ENCODE results near the gene GARIN5B.

The GARIN5B gene

GRCh38 chr19:55389386-55390317 is 26.6 kb upstream of the GARIN5B start:
- DNase-seq (ENCODE audit: low read depth in 2 of 2, low spot score in 1 of 2), result no peak

GRCh38 chr19:55387736-55388497 is 24.9 kb upstream of the GARIN5B start:
- DNase-seq (ENCODE audit: low read depth in 2 of 2, low spot score in 1 of 2), result no peak

GRCh38 chr19:55386493-55386971 is 23.5 kb upstream of the GARIN5B start:
- DNase-seq (ENCODE audit: low read depth in 2 of 2, low spot score in 1 of 2), result no peak

- DNase-seq (ENCODE audit: low read depth in 2 of 2, low spot score in 1 of 2), result peak; percentile 94 to 96
Measured at GRCh38 chr19:55385724-55386492, 22.8 kb upstream of the GARIN5B start, which contains the start of gene RPL28. Gene RPL28, plus strand, starts transcription at chr19:55385932. Its CDS starts 426 bp downstream, at chr19:55386358.

- DNase-seq (ENCODE audit: low read depth in 2 of 2, low spot score in 1 of 2), result peak; percentile 80 to 88
Measured at GRCh38 chr19:55384920-55385723, 22.1 kb upstream of the GARIN5B start.

- no peak for DNase-seq (ENCODE audit: low read depth in 2 of 2, low spot score in 1 of 2)
Measured at GRCh38 chr19:55384131-55384919, 21.3 kb upstream of the GARIN5B start, which contains the start of gene TMEM238. Gene TMEM238, minus strand, starts transcription at chr19:55384292. Its CDS starts 33 bp downstream, at chr19:55384259.

- DNase-seq (ENCODE audit: low read depth in 2 of 2, low spot score in 1 of 2), result no peak
Measured at GRCh38 chr19:55383279-55384130, 20.4 kb upstream of the GARIN5B start.

GRCh38 chr19:55382522-55383054 is 19.5 kb upstream of the GARIN5B start:
- DNase-seq (ENCODE audit: low read depth in 2 of 2, low spot score in 1 of 2), result no peak

- DNase-seq (ENCODE audit: low read depth in 2 of 2, low spot score in 1 of 2), result no peak
Measured at GRCh38 chr19:55382013-55382412, 19.0 kb upstream of the GARIN5B start.

GRCh38 chr19:55379174-55379573 is 16.1 kb upstream of the GARIN5B start:
- DNase-seq (ENCODE audit: low read depth in 2 of 2, low spot score in 1 of 2), result no peak

- DNase-seq (ENCODE audit: low read depth in 2 of 2, low spot score in 1 of 2), result no peak
Measured at GRCh38 chr19:55377356-55378131, 14.5 kb upstream of the GARIN5B start.

GRCh38 chr19:55376241-55376933 is 13.3 kb upstream of the GARIN5B start, which contains the start of gene TMEM190:
Gene TMEM190, plus strand, starts transcription at chr19:55376826. Its CDS starts 28 bp downstream, at chr19:55376854.
- no peak for DNase-seq (ENCODE audit: low read depth in 2 of 2, low spot score in 1 of 2)

- no peak for DNase-seq (ENCODE audit: low read depth in 2 of 2, low spot score in 1 of 2)
Measured at GRCh38 chr19:55373993-55374757, 11.1 kb upstream of the GARIN5B start.

GRCh38 chr19:55373306-55373992 is 10.4 kb upstream of the GARIN5B start:
- no peak for DNase-seq (ENCODE audit: low read depth in 2 of 2, low spot score in 1 of 2)

Data from stimulated activated CD8-positive, alpha-beta memory T cell treated with anti-CD3 and anti-CD28 coated beads, Interleukin-4, amount 100 ng/mL, for 4 hours (primary cell).